HCT116 (cell line): ENCODE measurements around the gene ARMH1. TPM values are rescaled to one million over a fixed set of nuclear protein-coding genes. Genes with fewer than 3 reads are reported as not detected.

Source experiments
- ATAC-seq: fragments of 200-7000 bp; cut with Tn5 transposase; 2 replicates; pipeline ENCODE4 v1.9.1; 2020; ENCODE audit warnings: mild to moderate bottlenecking, moderate library complexity
- BruUV-seq: library from RNA; stranded (reverse); fragments of 400-500 nt; replicated peaks from 2 replicates; lab custom pipeline; 2021; lab: Mats Ljungman, UMichigan
- CTCF ChIA-PET: fragments of 300-600 bp; sonication (Branson Sonifier 250); formaldehyde crosslinking; loops from one replicate; lab custom pipeline; 2021; ENCODE audit warnings: antibody characterized with exemption; lab: Charles Lee
- POLR2A ChIA-PET: fragments of 300-600, 350-600 bp; sonication (Branson Sonifier 250); formaldehyde crosslinking; loops from one replicate; lab custom pipeline; 2021; ENCODE audit warnings: antibody characterized with exemption; lab: Charles Lee
- RAD21 ChIA-PET, 2 experiments: fragments of 300-600 bp; sonication (Branson Sonifier 250); formaldehyde crosslinking; loops; one replicate each; lab custom pipeline; 2023; ENCODE audit warnings: low total read pairs in 2 of 2; ENCODE audit not compliant: uncharacterized antibody in 2 of 2, unreplicated experiment in 2 of 2, low non-redundant PET in 1 of 2; lab: Charles Lee
- DNase-seq: peaks from one replicate; pipeline ENCODE4 v3.0.0-alpha.2; 2010; ENCODE audit warnings: low read depth, low spot score
- H2AFZ ChIP-seq: fragments of 200-600 bp; shearing (Covaris generic), sonication (generic); 2 replicates; pipeline ENCODE4 v1.6.1; 2017; ENCODE audit warnings: low read depth, mixed run types, mixed read lengths, antibody characterized with exemption, low read length; ENCODE audit not compliant: poor library complexity, severe bottlenecking
- H3K27ac ChIP-seq: 2 replicates; pipeline ENCODE4 v1.5.1; 2012; ENCODE audit warnings: low read depth, low read length
- H3K27me3 ChIP-seq: fragments of 200-600 bp; sonication (generic); 2 replicates; pipeline ENCODE4 v1.6.1; 2016; ENCODE audit warnings: mixed run types, low read length, mixed read lengths; ENCODE audit not compliant: insufficient read depth
- H3K36me3 ChIP-seq, 2 experiments: fragments of 200-500 bp in 1 of 2; fragments of 200-600 bp in 1 of 2; sonication (Bioruptor generic) in 1 of 2; sonication (generic) in 1 of 2; 2 replicates each; pipeline versions ENCODE4 v1.5.1 to v1.6.1; 2014 to 2016; ENCODE audit warnings: low read length in 2 of 2, inconsistent platforms in 1 of 2, mixed read lengths in 1 of 2, mixed run types in 1 of 2; ENCODE audit not compliant: insufficient read depth in 2 of 2, control insufficient read depth in 1 of 2
- H3K4me1 ChIP-seq, 2 experiments: fragments of 200-600 bp in 1 of 2; sonication (generic) in 1 of 2; 2 replicates each; pipeline versions ENCODE4 v1.5.1 to v1.6.1; 2012 to 2017; ENCODE audit warnings: low read length in 2 of 2, inconsistent platforms in 1 of 2, mild to moderate bottlenecking in 1 of 2, mixed read lengths in 1 of 2, mixed run types in 1 of 2, moderate library complexity in 1 of 2; ENCODE audit not compliant: insufficient read depth in 2 of 2, control insufficient read depth in 1 of 2
- H3K4me2 ChIP-seq: fragments of 200-600 bp; sonication (generic); 2 replicates; pipeline ENCODE4 v1.6.1; 2017; ENCODE audit warnings: mixed run types, low read length, mixed read lengths
- H3K4me3 ChIP-seq, 2 experiments: fragments of 200-600 bp in 1 of 2; sonication (generic) in 1 of 2; replicated peaks in 1 of 2; 2 replicates each; pipeline ENCODE4 v1.5.1; 2011 to 2016; ENCODE audit warnings: low read length in 2 of 2, control low read depth in 1 of 2, low read depth in 1 of 2, mild to moderate bottlenecking in 1 of 2, mixed read lengths in 1 of 2, mixed run types in 1 of 2
- H3K79me2 ChIP-seq: fragments of 200-600 bp; sonication (generic); 2 replicates; pipeline ENCODE4 v1.6.1; 2017; ENCODE audit warnings: mild to moderate bottlenecking, mixed run types, low read length, moderate library complexity, mixed read lengths; ENCODE audit not compliant: insufficient read depth
- H3K9ac ChIP-seq: fragments of 200-600 bp; sonication (generic); 2 replicates; pipeline ENCODE4 v1.6.1; 2016; ENCODE audit warnings: low read length, mixed read lengths
- H3K9me2 ChIP-seq: fragments of 200-600 bp; sonication (generic), shearing (Covaris generic); 2 replicates; pipeline ENCODE4 v1.6.1; 2017; ENCODE audit warnings: mixed run types, mild to moderate bottlenecking, moderate library complexity; ENCODE audit not compliant: insufficient read depth
- H3K9me3 ChIP-seq, 2 experiments: fragments of 200-500 bp in 1 of 2; fragments of 200-600 bp in 1 of 2; sonication (Bioruptor generic) in 1 of 2; sonication (generic) in 1 of 2; 2 replicates each; pipeline ENCODE4 v1.6.1; 2014 to 2017; ENCODE audit warnings: low read length in 2 of 2, mixed read lengths in 2 of 2, inconsistent platforms in 1 of 2, low read depth in 1 of 2, mild to moderate bottlenecking in 1 of 2, mixed run types in 1 of 2, moderate library complexity in 1 of 2; ENCODE audit not compliant: control insufficient read depth in 1 of 2, insufficient read depth in 1 of 2
- H4K20me1 ChIP-seq: fragments of 200-600 bp; sonication (generic), shearing (Covaris generic); 2 replicates; pipeline ENCODE4 v1.6.1; 2017; ENCODE audit warnings: mixed run types, mild to moderate bottlenecking, moderate library complexity; ENCODE audit not compliant: insufficient read depth
- ATF3 ChIP-seq: IDR thresholded peaks from 2 replicates; pipeline ENCODE4 v1.6.1; 2012
- CBX3 ChIP-seq: IDR thresholded peaks from 2 replicates; pipeline ENCODE4 v1.6.1; 2012; ENCODE audit warnings: low read depth
- CTCF ChIP-seq, 3 experiments: fragments of 200-600 bp in 1 of 3; sonication (generic) in 1 of 3; IDR thresholded peaks in 2 of 3; conservative IDR thresholded peaks in 1 of 3; 2 replicates each; pipeline ENCODE4 v1.5.1; 2012 to 2017; ENCODE audit warnings: low read depth in 2 of 3, low read length in 2 of 3, antibody characterized with exemption in 1 of 3, borderline replicate concordance in 1 of 3, control low read depth in 1 of 3, mild to moderate bottlenecking in 1 of 3, mixed read lengths in 1 of 3, mixed run types in 1 of 3, moderate library complexity in 1 of 3; ENCODE audit not compliant: insufficient read depth in 1 of 3
- EZH2phosphoT487 ChIP-seq: fragments of 200-600 bp; IDR thresholded peaks from 2 replicates; pipeline ENCODE4 v1.6.1; 2018; ENCODE audit warnings: antibody characterized with exemption, borderline replicate concordance
- JUND ChIP-seq: IDR thresholded peaks from 2 replicates; pipeline ENCODE4 v1.6.1; 2012
- MAX ChIP-seq: IDR thresholded peaks from 2 replicates; pipeline ENCODE4 v1.6.1; 2012
- POLR2A ChIP-seq: IDR thresholded peaks from 2 replicates; pipeline ENCODE4 v1.7.0; 2011; ENCODE audit warnings: borderline replicate concordance; ENCODE audit not compliant: insufficient read depth, insufficient read length; ENCODE audit errors: extremely low read depth
- REST ChIP-seq: IDR thresholded peaks from 2 replicates; pipeline ENCODE4 v1.6.1; 2012; ENCODE audit warnings: low read depth
- SIN3A ChIP-seq: IDR thresholded peaks from 2 replicates; pipeline ENCODE4 v1.6.1; 2012; ENCODE audit warnings: low read depth
- ZFX ChIP-seq: fragments of 450-650 bp; IDR thresholded peaks from 2 replicates; pipeline ENCODE4 v1.6.1; 2017
- intact Hi-C: fragments of 100-400 bp; cut with micrococcal nuclease; formaldehyde crosslinking; loops from 2 replicates; pipeline ENCODE4 v1.10.0; 2022
- total RNA-seq: library from RNA; stranded (reverse); gene quantifications from one replicate; pipeline ENCODE4 v1.2.1, GENCODE V29; 2021; ENCODE audit not compliant: unreplicated experiment

The ARMH1 gene
- total RNA-seq, 1 experiment from 2014 or later, result 3.2 TPM

- no peak for TF ChIP-seq REST
- TF ChIP-seq, all 23 proteins: peak for 0
Observed at GRCh38 chr1:44696101-44696500, 21.6 kb downstream of the ARMH1 start (continued).

GRCh38 chr1:44696789-44697345, 22.4 kb downstream of the ARMH1 start:
- no TSS peak for BruUV-seq
- intact Hi-C loops, result no loop called here
- TF ChIP-seq EZH2phosphoT487 (no peak), POLR2A (no peak), MAX (no peak), JUND (no peak), CTCF (IDR thresholded peaks at IDR 0.05 in 2 of 3, conservative IDR thresholded peaks at IDR 0.05 in 1 of 3; ENCODE audit: borderline replicate concordance in 1 of 3, insufficient read depth in 1 of 3, low read depth in 2 of 3, low read length in 2 of 3) (no peak), ZFX (no peak), SIN3A (no peak), CBX3 (no peak), REST (no peak), ATF3 (no peak)
- H3K79me2 ChIP-seq, result no peaks in the 10 kb centered on the region
- no peak overlapping the region for H3K9ac ChIP-seq
- peaks cover 0 to 27% of the 10 kb centered on the region in 2 experiments; a peak in 2 of 4 replicates for H3K4me1 ChIP-seq
- ChIA-PET POLR2A (interaction anchor here (1.8 to 6.5 kb wide), 2 partner anchors 23 to 24 kb away, joined by 4 to 39 read pairs; partner anchors contain the start of genes ARMH1 and TMEM53), RAD21 (no interaction called here), CTCF (interaction anchor here (1.1 to 1.4 kb wide), 2 partner anchors 23 to 41 kb away, joined by 3 read pairs; partner anchors contain the start of genes ARMH1 and TMEM53)
- no peaks in the 10 kb centered on the region for H3K27me3 ChIP-seq
- ATAC-seq (no peak), DNase-seq (no peak)
- no peaks in the 10 kb centered on the region for H3K9me2 ChIP-seq
- no peak overlapping the region for H2AFZ ChIP-seq
- H3K9me3 ChIP-seq, result no peaks in the 10 kb centered on the region
- H3K4me2 ChIP-seq, result no peak overlapping the region
- no peaks in the 10 kb centered on the region for H4K20me1 ChIP-seq
- no peak overlapping the region for H3K4me3 ChIP-seq
- no peaks in the 10 kb centered on the region for H3K36me3 ChIP-seq
- H3K27ac ChIP-seq, result no peak overlapping the region
